ENCODE measurements around the gene CHADL. TPM values are rescaled to one million over a fixed set of nuclear protein-coding genes. Genes with fewer than 3 reads are reported as not detected.

Gene CHADL, protein sequence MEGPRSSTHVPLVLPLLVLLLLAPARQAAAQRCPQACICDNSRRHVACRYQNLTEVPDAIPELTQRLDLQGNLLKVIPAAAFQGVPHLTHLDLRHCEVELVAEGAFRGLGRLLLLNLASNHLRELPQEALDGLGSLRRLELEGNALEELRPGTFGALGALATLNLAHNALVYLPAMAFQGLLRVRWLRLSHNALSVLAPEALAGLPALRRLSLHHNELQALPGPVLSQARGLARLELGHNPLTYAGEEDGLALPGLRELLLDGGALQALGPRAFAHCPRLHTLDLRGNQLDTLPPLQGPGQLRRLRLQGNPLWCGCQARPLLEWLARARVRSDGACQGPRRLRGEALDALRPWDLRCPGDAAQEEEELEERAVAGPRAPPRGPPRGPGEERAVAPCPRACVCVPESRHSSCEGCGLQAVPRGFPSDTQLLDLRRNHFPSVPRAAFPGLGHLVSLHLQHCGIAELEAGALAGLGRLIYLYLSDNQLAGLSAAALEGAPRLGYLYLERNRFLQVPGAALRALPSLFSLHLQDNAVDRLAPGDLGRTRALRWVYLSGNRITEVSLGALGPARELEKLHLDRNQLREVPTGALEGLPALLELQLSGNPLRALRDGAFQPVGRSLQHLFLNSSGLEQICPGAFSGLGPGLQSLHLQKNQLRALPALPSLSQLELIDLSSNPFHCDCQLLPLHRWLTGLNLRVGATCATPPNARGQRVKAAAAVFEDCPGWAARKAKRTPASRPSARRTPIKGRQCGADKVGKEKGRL
- polyA plus RNA-seq (2013, experiment 1 of 2) = 0.20 TPM
- polyA plus RNA-seq (2013, experiment 2 of 2) = 0.63 TPM

DNA sequence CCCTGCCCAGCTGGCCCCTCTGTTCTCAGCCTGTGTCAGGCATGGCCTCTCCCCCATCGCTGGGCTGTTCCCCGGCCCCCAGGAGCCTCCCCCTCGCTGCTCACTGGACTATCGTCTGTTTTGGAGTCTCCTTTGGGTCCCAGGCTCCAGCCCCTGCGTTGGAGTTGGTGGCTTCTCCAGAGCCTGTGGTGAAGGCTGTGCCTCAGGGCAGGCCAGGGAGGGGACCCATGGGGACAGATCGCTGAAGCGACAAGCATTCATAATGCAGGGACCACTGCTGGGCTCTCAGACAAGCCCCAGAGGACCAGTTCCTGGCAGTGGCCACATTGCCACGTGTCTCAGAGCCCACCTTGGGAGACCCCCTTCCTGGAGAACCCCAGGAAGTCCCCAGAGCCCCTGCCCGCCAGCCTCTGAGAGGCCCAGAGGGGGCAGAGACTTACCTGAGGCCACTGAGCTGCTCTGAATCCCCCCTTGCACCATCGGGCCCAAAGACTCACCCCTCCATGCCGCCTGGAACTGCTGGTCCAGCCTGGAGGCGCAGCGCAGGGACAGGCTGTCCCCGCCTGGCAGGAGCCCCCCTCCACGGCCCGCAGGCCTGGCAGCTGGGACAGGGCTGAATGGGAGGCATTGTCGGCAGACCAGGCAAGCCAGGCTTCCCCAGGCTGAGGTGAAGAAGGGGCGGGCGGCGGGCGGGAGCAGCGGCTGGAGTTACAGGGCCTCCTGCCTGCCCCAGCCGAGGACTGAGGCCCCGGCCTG lies at the start of gene CHADL:
CHADL (minus strand) TSS at position 555 of the 756 bp plus-strand sequence; CDS start at position 505, 50 bp downstream.
- Histone ChIP-seq H3K36me3 (ENCODE audit: insufficient read depth, low read length) (peaks cover 9% of the 10 kb centered on the region), H3K27me3 (ENCODE audit: insufficient read depth, low read length) (peaks cover 6% of the 10 kb centered on the region; the same call in 1 of the 2 replicates), H3K27ac (ENCODE audit: low read depth, low read length) (no peak within 1 kb of the TSS), H3K4me1 (ENCODE audit: insufficient read depth, low read length) (peaks cover 3% of the 10 kb centered on the region; the same call in 1 of the 2 replicates), H3K4me3 (ENCODE audit: low read length) (no peak within 1 kb of the TSS), H3K9ac (ENCODE audit: low read depth, low read length) (no peak within 1 kb of the TSS), H3K9me3 (ENCODE audit: insufficient read depth, low read depth, low read length) (no peaks in the 10 kb centered on the region)
- WGBS = 77% methylated on average over 24 of the region's 24 CpGs

DNA sequence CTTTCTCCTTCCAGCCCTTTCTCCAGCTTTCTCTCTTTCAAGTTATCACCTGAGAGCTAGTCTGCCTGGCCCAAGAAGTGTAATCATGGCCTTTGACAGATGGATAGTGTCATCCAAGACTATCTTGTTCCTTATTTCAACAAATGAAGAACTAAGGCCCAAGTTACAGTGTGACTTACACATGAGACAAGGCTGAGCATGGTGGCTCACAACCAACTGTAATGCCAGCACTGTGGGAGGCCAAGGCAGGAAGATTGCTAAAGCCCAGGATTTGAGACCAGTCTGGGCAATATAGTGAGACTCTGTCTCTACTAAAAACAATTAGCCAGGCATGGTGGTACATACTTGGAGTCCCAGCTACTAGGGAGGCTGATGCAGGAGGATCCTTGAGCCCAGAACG lies 48.9 kb upstream of the CHADL start:
- no peak overlapping the region for H3K4me3 ChIP-seq (ENCODE audit: low read length)
- H3K4me1 ChIP-seq (ENCODE audit: insufficient read depth, low read length) = peaks cover 28% of the 10 kb centered on the region
- H3K27ac ChIP-seq (ENCODE audit: low read depth, low read length) = peak overlapping the region; percentile 28
- no peaks in the 10 kb centered on the region for H3K27me3 ChIP-seq (ENCODE audit: insufficient read depth, low read length)
- H3K36me3 ChIP-seq (ENCODE audit: insufficient read depth, low read length) = peaks cover 2% of the 10 kb centered on the region
- no peaks in the 10 kb centered on the region for H3K9me3 ChIP-seq (ENCODE audit: insufficient read depth, low read depth, low read length)
- no peak overlapping the region for H3K9ac ChIP-seq (ENCODE audit: low read depth, low read length)
- 95% methylated on average over 1 of the region's 1 CpG for WGBS

- Histone ChIP-seq H3K4me3 (ENCODE audit: low read length) (no peak overlapping the region), H3K36me3 (ENCODE audit: insufficient read depth, low read length) (peaks cover 11% of the 10 kb centered on the region), H3K9ac (ENCODE audit: low read depth, low read length) (peak overlapping the region; percentile 55; the same call in 1 of the 2 replicates), H3K4me1 (ENCODE audit: insufficient read depth, low read length) (peaks cover 28% of the 10 kb centered on the region), H3K9me3 (ENCODE audit: insufficient read depth, low read depth, low read length) (no peaks in the 10 kb centered on the region), H3K27me3 (ENCODE audit: insufficient read depth, low read length) (no peaks in the 10 kb centered on the region), H3K27ac (ENCODE audit: low read depth, low read length) (peak overlapping the region; percentile 89)
- 44% methylated on average over 8 of the region's 9 CpGs for WGBS
These were observed 47.7 kb upstream of the CHADL start for GRCh38 chr22:41288245-41288946.

DNA sequence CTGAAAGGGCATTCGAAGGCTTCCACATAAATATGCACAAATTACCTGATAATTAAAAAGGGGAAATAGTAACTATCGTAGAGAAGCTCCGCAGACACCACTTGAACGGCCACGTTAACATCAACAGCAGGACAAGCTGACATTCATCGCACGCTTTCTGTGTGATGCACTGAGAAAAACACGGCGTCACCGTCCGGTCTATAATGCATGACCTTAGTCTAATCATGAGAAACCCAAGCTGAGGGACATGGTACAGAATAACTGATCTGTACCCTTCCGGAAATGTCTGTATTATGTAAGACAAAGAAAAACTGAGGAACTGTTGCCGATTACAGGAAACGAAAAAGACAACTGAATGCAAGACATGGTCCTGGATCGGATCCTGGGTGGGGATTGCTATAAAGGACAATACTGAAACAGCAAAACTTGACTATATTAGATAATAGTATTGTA lies 45.9 kb upstream of the CHADL start:
- peak overlapping the region; percentile 40 for H3K9ac ChIP-seq (ENCODE audit: low read depth, low read length)
- H3K27me3 ChIP-seq (ENCODE audit: insufficient read depth, low read length) = no peaks in the 10 kb centered on the region
- H3K4me1 ChIP-seq (ENCODE audit: insufficient read depth, low read length) = peaks cover 28% of the 10 kb centered on the region
- H3K9me3 ChIP-seq (ENCODE audit: insufficient read depth, low read depth, low read length) = no peaks in the 10 kb centered on the region
- peak overlapping the region; percentile 60 for H3K4me3 ChIP-seq (ENCODE audit: low read length)
- peaks cover 27% of the 10 kb centered on the region for H3K36me3 ChIP-seq (ENCODE audit: insufficient read depth, low read length)
- 43% methylated on average over 14 of the region's 15 CpGs for WGBS
- peak overlapping the region; percentile 46; the same call in 1 of the 2 replicates for H3K27ac ChIP-seq (ENCODE audit: low read depth, low read length)

GRCh38 chr22:41285820-41286638 lies 45.3 kb upstream of the CHADL start, which contains the start of gene RANGAP1:
Gene RANGAP1 (minus strand): TSS chr22:41286187. CDS start chr22:41281044, 5,143 bp downstream.
- peak within 1 kb of the TSS; percentile 74 for H3K4me3 ChIP-seq (ENCODE audit: low read length)
- peaks cover 33% of the 10 kb centered on the region for H3K36me3 ChIP-seq (ENCODE audit: insufficient read depth, low read length)
- no peaks in the 10 kb centered on the region for H3K27me3 ChIP-seq (ENCODE audit: insufficient read depth, low read length)
- peak within 1 kb of the TSS; percentile 89 for H3K27ac ChIP-seq (ENCODE audit: low read depth, low read length)
- WGBS = under 1% methylated on average over 76 of the region's 77 CpGs
- H3K9ac ChIP-seq (ENCODE audit: low read depth, low read length) = peak within 1 kb of the TSS; percentile 83
- H3K4me1 ChIP-seq (ENCODE audit: insufficient read depth, low read length) = peaks cover 27% of the 10 kb centered on the region
- H3K9me3 ChIP-seq (ENCODE audit: insufficient read depth, low read depth, low read length) = no peaks in the 10 kb centered on the region

DNA sequence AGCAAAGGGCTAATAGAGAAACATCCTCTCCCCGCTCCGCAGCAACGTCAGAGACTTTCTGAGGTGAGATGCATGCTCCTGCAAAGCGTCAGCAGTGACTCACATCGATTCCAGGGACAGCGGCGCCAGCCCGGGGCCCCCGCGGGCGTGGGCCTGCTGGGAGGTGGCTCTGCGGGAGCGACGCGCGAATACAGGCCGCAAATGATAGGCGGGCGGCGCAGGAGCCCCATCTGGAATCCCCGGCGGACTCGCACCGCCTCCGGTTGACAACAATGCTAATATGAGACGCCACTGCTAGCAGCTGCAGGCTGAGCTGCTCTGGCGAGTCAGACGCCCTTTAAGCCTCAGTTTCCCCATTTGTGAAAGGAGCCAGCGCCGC lies 44.7 kb upstream of the CHADL start:
- peak overlapping the region; percentile 89 for H3K27ac ChIP-seq (ENCODE audit: low read depth, low read length)
- no peaks in the 10 kb centered on the region for H3K27me3 ChIP-seq (ENCODE audit: insufficient read depth, low read length)
- H3K4me1 ChIP-seq (ENCODE audit: insufficient read depth, low read length) = peaks cover 21% of the 10 kb centered on the region
- WGBS = under 1% methylated on average over 30 of the region's 30 CpGs
- H3K36me3 ChIP-seq (ENCODE audit: insufficient read depth, low read length) = peaks cover 39% of the 10 kb centered on the region
- no peaks in the 10 kb centered on the region for H3K9me3 ChIP-seq (ENCODE audit: insufficient read depth, low read depth, low read length)
- H3K9ac ChIP-seq (ENCODE audit: low read depth, low read length) = peak overlapping the region; percentile 83
- peak overlapping the region; percentile 74 for H3K4me3 ChIP-seq (ENCODE audit: low read length)

DNA sequence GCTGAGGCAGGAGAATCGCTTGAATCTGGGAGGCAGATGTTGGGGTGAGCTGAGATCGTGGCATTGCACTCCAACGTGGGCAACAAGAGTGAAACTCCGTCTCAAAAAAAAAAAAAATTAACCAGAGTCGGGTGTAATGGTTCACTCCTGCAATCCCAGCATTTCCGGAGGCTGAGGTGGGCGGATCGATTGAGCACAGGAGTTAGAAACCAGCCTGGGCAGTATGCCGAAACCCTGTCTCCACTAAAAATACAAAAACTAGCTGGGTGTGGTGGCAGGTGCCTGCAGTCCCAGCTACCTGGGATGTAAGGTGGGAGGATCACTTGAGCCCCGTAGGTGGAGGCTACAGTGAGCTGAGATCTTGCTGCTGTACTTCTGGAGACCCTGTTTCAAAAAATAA lies 43.7 kb upstream of the CHADL start:
- peaks cover 19% of the 10 kb centered on the region for H3K4me1 ChIP-seq (ENCODE audit: insufficient read depth, low read length)
- WGBS = 96% methylated on average over 10 of the region's 10 CpGs
- H3K9me3 ChIP-seq (ENCODE audit: insufficient read depth, low read depth, low read length) = no peaks in the 10 kb centered on the region
- H3K27ac ChIP-seq (ENCODE audit: low read depth, low read length) = no peak overlapping the region
- H3K9ac ChIP-seq (ENCODE audit: low read depth, low read length) = no peak overlapping the region
- H3K27me3 ChIP-seq (ENCODE audit: insufficient read depth, low read length) = no peaks in the 10 kb centered on the region
- peak overlapping the region; percentile 74 for H3K4me3 ChIP-seq (ENCODE audit: low read length)
- peaks cover 49% of the 10 kb centered on the region for H3K36me3 ChIP-seq (ENCODE audit: insufficient read depth, low read length)

- Histone ChIP-seq H3K9ac (ENCODE audit: low read depth, low read length) (no peak overlapping the region), H3K4me1 (ENCODE audit: insufficient read depth, low read length) (no peaks in the 10 kb centered on the region), H3K27me3 (ENCODE audit: insufficient read depth, low read length) (no peaks in the 10 kb centered on the region), H3K27ac (ENCODE audit: low read depth, low read length) (no peak overlapping the region), H3K36me3 (ENCODE audit: insufficient read depth, low read length) (peaks cover 81% of the 10 kb centered on the region), H3K4me3 (ENCODE audit: low read length) (no peak overlapping the region), H3K9me3 (ENCODE audit: insufficient read depth, low read depth, low read length) (no peaks in the 10 kb centered on the region)
- 91% methylated on average over 2 of the region's 2 CpGs for WGBS
These were observed 40.1 kb upstream of the CHADL start for GRCh38 chr22:41280854-41281253.

GRCh38 chr22:41280065-41280464 lies 39.3 kb upstream of the CHADL start:
- peaks cover 89% of the 10 kb centered on the region for H3K36me3 ChIP-seq (ENCODE audit: insufficient read depth, low read length)
- no peaks in the 10 kb centered on the region for H3K9me3 ChIP-seq (ENCODE audit: insufficient read depth, low read depth, low read length)
- no peaks in the 10 kb centered on the region for H3K27me3 ChIP-seq (ENCODE audit: insufficient read depth, low read length)
- WGBS = 93% methylated on average over 3 of the region's 3 CpGs
- no peak overlapping the region for H3K4me3 ChIP-seq (ENCODE audit: low read length)
- H3K4me1 ChIP-seq (ENCODE audit: insufficient read depth, low read length) = no peaks in the 10 kb centered on the region
- H3K9ac ChIP-seq (ENCODE audit: low read depth, low read length) = no peak overlapping the region
- no peak overlapping the region for H3K27ac ChIP-seq (ENCODE audit: low read depth, low read length)

DNA sequence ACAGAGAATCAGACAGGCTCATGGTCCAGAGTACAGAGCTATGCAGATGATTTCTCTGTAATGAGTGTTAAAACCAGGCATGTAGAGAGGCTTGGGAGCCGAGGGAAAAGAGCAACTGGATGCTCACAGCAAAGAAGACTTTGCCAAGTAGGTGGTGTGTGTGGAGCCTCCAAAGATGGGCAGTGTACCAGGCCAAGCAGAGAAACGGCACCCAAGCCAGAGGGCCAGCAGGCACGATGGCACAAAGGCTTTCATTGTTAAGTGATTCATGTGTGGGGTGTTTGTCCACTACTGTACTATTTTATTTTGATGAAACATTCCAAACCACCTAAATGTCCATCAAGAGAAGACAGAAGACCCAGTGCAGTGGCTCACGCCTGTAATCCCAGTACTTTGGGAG lies 34.1 kb upstream of the CHADL start:
- Histone ChIP-seq H3K9ac (ENCODE audit: low read depth, low read length) (no peak overlapping the region), H3K27ac (ENCODE audit: low read depth, low read length) (no peak overlapping the region), H3K4me1 (ENCODE audit: insufficient read depth, low read length) (no peaks in the 10 kb centered on the region), H3K27me3 (ENCODE audit: insufficient read depth, low read length) (no peaks in the 10 kb centered on the region), H3K9me3 (ENCODE audit: insufficient read depth, low read depth, low read length) (no peaks in the 10 kb centered on the region), H3K4me3 (ENCODE audit: low read length) (no peak overlapping the region), H3K36me3 (ENCODE audit: insufficient read depth, low read length) (peaks cover 87% of the 10 kb centered on the region)
- 95% methylated on average over 4 of the region's 4 CpGs for WGBS

All from HUES64 (cell line).